Fibroblast of lung (primary cell): ENCODE results near the gene ACVR2A.

ENCODE experiments used
- EZH2 ChIP-seq: IDR thresholded peaks from 2 replicates; pipeline ENCODE4 v1.5.1; 2012; ENCODE audit warnings: low read length, control low read depth, mild to moderate bottlenecking; ENCODE audit errors: missing control alignments
- TF ChIP-seq, protein P1 (sequence below), 2 donors: IDR thresholded peaks in 1 of 2; conservative IDR thresholded peaks in 1 of 2; 1 replicate in 1 of 2; 2 replicates in 1 of 2; pipeline ENCODE4 v1.5.1; 2011 to 2012; ENCODE audit warnings: low read length in 2 of 2, control low read depth in 1 of 2, inconsistent platforms in 1 of 2, low read depth in 1 of 2, mild to moderate bottlenecking in 1 of 2

GRCh38 chr2:147855977-147856376, 11.1 kb downstream of the ACVR2A start:
- TF ChIP-seq, protein P1, sequence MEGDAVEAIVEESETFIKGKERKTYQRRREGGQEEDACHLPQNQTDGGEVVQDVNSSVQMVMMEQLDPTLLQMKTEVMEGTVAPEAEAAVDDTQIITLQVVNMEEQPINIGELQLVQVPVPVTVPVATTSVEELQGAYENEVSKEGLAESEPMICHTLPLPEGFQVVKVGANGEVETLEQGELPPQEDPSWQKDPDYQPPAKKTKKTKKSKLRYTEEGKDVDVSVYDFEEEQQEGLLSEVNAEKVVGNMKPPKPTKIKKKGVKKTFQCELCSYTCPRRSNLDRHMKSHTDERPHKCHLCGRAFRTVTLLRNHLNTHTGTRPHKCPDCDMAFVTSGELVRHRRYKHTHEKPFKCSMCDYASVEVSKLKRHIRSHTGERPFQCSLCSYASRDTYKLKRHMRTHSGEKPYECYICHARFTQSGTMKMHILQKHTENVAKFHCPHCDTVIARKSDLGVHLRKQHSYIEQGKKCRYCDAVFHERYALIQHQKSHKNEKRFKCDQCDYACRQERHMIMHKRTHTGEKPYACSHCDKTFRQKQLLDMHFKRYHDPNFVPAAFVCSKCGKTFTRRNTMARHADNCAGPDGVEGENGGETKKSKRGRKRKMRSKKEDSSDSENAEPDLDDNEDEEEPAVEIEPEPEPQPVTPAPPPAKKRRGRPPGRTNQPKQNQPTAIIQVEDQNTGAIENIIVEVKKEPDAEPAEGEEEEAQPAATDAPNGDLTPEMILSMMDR (conservative IDR thresholded peaks at IDR 0.05 in 1 of 2, IDR thresholded peaks at IDR 0.05 in 1 of 2; ENCODE audit: low read depth in 1 of 2, low read length in 2 of 2), result no peak
- TF ChIP-seq EZH2, result no peak
